Measurements from ENCODE around the gene DDAH1. TPM values are rescaled to one million over a fixed set of nuclear protein-coding genes. Genes with fewer than 3 reads are reported as not detected.

Gene DDAH1
- total RNA-seq, 1 donor from 2014 or later: 35.7 TPM

- ATAC-seq (no peak), DNase-seq (ENCODE audit: low spot score) (no peak)
- intact Hi-C loops (cut with DNase I): no loop called here
Measured at GRCh38 chr1:85274969-85275453, 189.9 kb downstream of the DDAH1 start.

GRCh38 chr1:85273397-85273796 lies 191.6 kb downstream of the DDAH1 start:
- ATAC-seq: no peak
- no peak for DNase-seq (ENCODE audit: low spot score)
- intact Hi-C loops (cut with DNase I): no loop called here

- DNase-seq (ENCODE audit: low spot score) (no peak), ATAC-seq (no peak)
- intact Hi-C loops (cut with DNase I): no loop called here
Measured at GRCh38 chr1:85268801-85269585, 196.0 kb downstream of the DDAH1 start.

Other genes with a start within 250 kb of the DDAH1 start
- 30.9 TPM for gene C1orf52, start 205.5 kb downstream of the DDAH1 start, total RNA-seq
- 17.8 TPM for gene BCL10, start 188.5 kb downstream of the DDAH1 start, total RNA-seq
- 137 TPM for gene CCN1, start 115.6 kb upstream of the DDAH1 start, total RNA-seq
- 26.3 TPM for gene ZNHIT6, start 243.3 kb upstream of the DDAH1 start, total RNA-seq

Measured in sciatic nerve (tissue), 2 donors.